ENCODE measurements around the gene RPL36.

- TF ChIP-seq POLR2A (IDR thresholded peaks at IDR 0.05; ENCODE audit: low read depth, low read length) (no peak), POLR2AphosphoS5 (IDR thresholded peaks at IDR 0.05; ENCODE audit: low read depth, low read length) (no peak)
These were observed 20.9 kb downstream of the RPL36 start for GRCh38 chr19:5711025-5711424.

Data from GM12892 (cell line).